Activated CD4-positive, alpha-beta T cell treated with anti-CD3 and anti-CD28 coated beads, Interleukin-2, amount 10 ng/mL, durations not matched to agents 24 days and 14 days (primary cell): ENCODE data around the gene GPSM1. TPM values are rescaled to one million over a fixed set of nuclear protein-coding genes. Genes with fewer than 3 reads are reported as not detected.
"Not testable (repeated sequence)": the region's sequence is repeated elsewhere in the genome, so short reads cannot be mapped to it uniquely, and the experiment has no call there.

ENCODE experiments used
- DNase-seq: peaks from one replicate; pipeline ENCODE4 v3.0.0; 2022
- H3K27ac Mint-ChIP-seq: one replicate; pipeline ENCODE4 v1.8.0; 2022; ENCODE audit warnings: mild to moderate bottlenecking, mixed read lengths
- H3K27me3 Mint-ChIP-seq: one replicate; pipeline ENCODE4 v1.8.0; 2022; ENCODE audit warnings: mixed read lengths
- H3K36me3 Mint-ChIP-seq: one replicate; pipeline ENCODE4 v1.8.0; 2022; ENCODE audit warnings: low read depth, mild to moderate bottlenecking, mixed read lengths
- H3K4me1 Mint-ChIP-seq: one replicate; pipeline ENCODE4 v1.8.0; 2021; ENCODE audit warnings: mixed read lengths
- H3K4me3 Mint-ChIP-seq: one replicate; pipeline ENCODE4 v1.8.0; 2022; ENCODE audit warnings: mild to moderate bottlenecking, moderate library complexity, mixed read lengths
- H3K9me3 Mint-ChIP-seq: one replicate; pipeline ENCODE4 v1.8.0; 2021; ENCODE audit warnings: mixed read lengths
- intact Hi-C: fragments of 100-400 bp; cut with micrococcal nuclease; formaldehyde crosslinking; loops from one replicate; pipeline ENCODE4 v1.15.1; 2023
- total RNA-seq: library from RNA; stranded (reverse); gene quantifications from 2 replicates; pipeline ENCODE4 v1.2.3, GENCODE V29; 2022

Gene GPSM1
- total RNA-seq, 1 donor from 2014 or later, result 19.2 TPM

DNA sequence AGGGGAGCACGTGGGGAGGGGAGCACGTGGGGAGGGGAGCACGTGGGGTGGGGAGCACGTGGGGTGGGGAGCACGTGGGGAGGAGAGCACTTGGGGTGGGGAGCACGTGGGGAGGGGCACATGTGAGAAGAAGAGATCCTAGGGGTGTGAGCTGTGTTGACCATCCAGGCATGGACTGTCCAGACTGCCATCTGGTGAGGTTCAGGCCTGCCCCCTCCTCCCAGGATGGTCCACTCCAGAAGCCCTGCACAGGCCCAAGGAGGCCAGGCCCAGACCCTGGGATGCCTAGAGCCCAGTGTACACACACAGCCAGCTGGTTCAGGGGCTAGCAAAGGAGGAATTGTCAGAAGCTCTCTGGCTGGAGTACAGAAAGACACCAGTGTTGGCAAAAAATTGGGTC is 70.3 kb downstream of the GPSM1 start:
- H3K36me3 Mint-ChIP-seq, result peaks cover 43% of the 10 kb centered on the region
- peaks cover 21% of the 10 kb centered on the region for H3K4me1 Mint-ChIP-seq

GRCh38 chr9:136398286-136398685 is 70.9 kb downstream of the GPSM1 start:
- intact Hi-C loops, result no loop called here
- no peak for DNase-seq
- peak overlapping the region; percentile 94 for H3K4me3 Mint-ChIP-seq
- H3K36me3 Mint-ChIP-seq, result peaks cover 44% of the 10 kb centered on the region
- no peak overlapping the region for H3K27ac Mint-ChIP-seq
- H3K27me3 Mint-ChIP-seq, result no peaks in the 10 kb centered on the region
- H3K4me1 Mint-ChIP-seq, result peaks cover 21% of the 10 kb centered on the region
- H3K9me3 Mint-ChIP-seq, result no peaks in the 10 kb centered on the region

More for the DNA sequence above, 70.3 kb downstream of the GPSM1 start:
- H3K4me3 Mint-ChIP-seq, result no peak overlapping the region
- no peak overlapping the region for H3K27ac Mint-ChIP-seq
- intact Hi-C loops, result no loop called here
- H3K9me3 Mint-ChIP-seq, result no peaks in the 10 kb centered on the region
- no peaks in the 10 kb centered on the region for H3K27me3 Mint-ChIP-seq
- DNase-seq, result no peak

DNA sequence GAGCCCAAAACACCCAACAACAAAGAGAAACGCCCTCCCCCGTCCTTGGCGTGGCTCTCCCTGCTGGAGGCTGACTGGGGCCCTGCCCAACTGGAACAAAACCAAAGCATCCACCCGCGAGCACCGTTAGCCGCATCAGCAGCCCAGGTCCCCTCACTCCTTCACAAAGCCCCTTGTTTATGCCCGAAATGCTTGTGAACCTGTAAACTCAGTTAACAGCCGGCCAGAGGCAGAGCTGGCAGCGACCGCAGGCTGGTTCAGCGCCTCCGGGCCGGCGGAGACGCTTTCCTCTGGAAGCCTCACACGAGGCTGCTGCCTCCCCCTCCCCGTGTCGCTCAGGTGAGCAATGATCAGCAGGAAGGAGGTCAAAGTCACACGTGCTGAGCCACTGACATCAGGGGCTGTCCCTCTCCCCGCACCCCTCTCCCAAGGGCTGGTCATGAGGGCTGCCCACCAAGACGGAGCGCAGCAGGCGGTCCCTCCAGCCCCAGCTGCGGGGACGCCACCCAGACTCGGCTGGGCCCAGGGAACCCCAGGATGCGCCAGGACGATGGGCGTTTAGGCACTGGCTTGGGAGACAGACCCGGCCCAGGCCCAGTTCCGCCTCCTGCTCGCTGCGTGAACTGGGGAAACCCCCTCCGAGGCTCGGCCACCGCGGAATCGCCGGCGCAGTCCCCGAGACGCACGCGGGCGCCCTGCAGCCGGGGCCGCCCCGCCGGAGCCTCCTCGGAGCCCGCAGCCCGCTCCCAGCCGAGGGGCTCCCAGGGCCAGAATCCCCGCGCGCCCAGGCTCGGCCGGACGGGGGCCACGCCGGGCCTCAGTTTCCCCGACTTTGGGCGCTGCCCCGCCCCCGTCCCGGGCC is 72.1 kb downstream of the GPSM1 start:
- H3K4me3 Mint-ChIP-seq, result peak overlapping the region; percentile 94
- peaks cover 33% of the 10 kb centered on the region for H3K4me1 Mint-ChIP-seq
- no peaks in the 10 kb centered on the region for H3K27me3 Mint-ChIP-seq
- no peaks in the 10 kb centered on the region for H3K9me3 Mint-ChIP-seq
- intact Hi-C loops, result loop anchor here (1.0 to 5.0 kb wide), 4 partner anchors 11 to 87 kb away; partner anchors contain the start of genes DNLZ, ENTR1, PMPCA and SEC16A
- peak; percentile 82 for DNase-seq
- H3K27ac Mint-ChIP-seq, result peak overlapping the region; percentile 86
- peaks cover 48% of the 10 kb centered on the region for H3K36me3 Mint-ChIP-seq

GRCh38 chr9:136400038-136400834 is 72.9 kb downstream of the GPSM1 start, which contains the start of gene SNAPC4:
Gene SNAPC4, minus strand, starts transcription at chr9:136400170. Its CDS starts 1,742 bp downstream, at chr9:136398428.
- peaks cover 52% of the 10 kb centered on the region for H3K36me3 Mint-ChIP-seq
- peak within 1 kb of the TSS; percentile 86 for H3K27ac Mint-ChIP-seq
- no peaks in the 10 kb centered on the region for H3K9me3 Mint-ChIP-seq
- H3K4me3 Mint-ChIP-seq, result peak within 1 kb of the TSS; percentile 94
- intact Hi-C loops, result loop anchor here (1.0 to 5.0 kb wide), 4 partner anchors 10 to 88 kb away; partner anchors contain the start of genes DNLZ, ENTR1, PMPCA and SEC16A
- DNase-seq, result peak; percentile 97
- H3K4me1 Mint-ChIP-seq, result peaks cover 40% of the 10 kb centered on the region
- H3K27me3 Mint-ChIP-seq, result no peaks in the 10 kb centered on the region

- Mint-ChIP-seq H3K27ac (peak overlapping the region; percentile 15), H3K9me3 (no peaks in the 10 kb centered on the region), H3K27me3 (no peaks in the 10 kb centered on the region), H3K36me3 (peaks cover 57% of the 10 kb centered on the region), H3K4me1 (peaks cover 43% of the 10 kb centered on the region), H3K4me3 (peak overlapping the region; percentile 23)
- intact Hi-C loops, result loop anchor here (5.0 kb wide), 1 partner anchor 81 kb away; the partner anchor contains the start of gene SEC16A
- DNase-seq, result no peak
These were observed 74.0 kb downstream of the GPSM1 start for GRCh38 chr9:136401173-136401922.

GRCh38 chr9:136402067-136402466 is 74.7 kb downstream of the GPSM1 start:
- Mint-ChIP-seq H3K27ac (peak overlapping the region; percentile 53), H3K9me3 (no peaks in the 10 kb centered on the region), H3K4me1 (peaks cover 43% of the 10 kb centered on the region), H3K4me3 (no peak overlapping the region), H3K36me3 (peaks cover 54% of the 10 kb centered on the region), H3K27me3 (no peaks in the 10 kb centered on the region)
- DNase-seq, result no peak
- intact Hi-C loops, result loop anchor here (2.0 to 5.0 kb wide), 2 partner anchors 17 to 80 kb away; partner anchors contain the start of gene SEC16A

DNA sequence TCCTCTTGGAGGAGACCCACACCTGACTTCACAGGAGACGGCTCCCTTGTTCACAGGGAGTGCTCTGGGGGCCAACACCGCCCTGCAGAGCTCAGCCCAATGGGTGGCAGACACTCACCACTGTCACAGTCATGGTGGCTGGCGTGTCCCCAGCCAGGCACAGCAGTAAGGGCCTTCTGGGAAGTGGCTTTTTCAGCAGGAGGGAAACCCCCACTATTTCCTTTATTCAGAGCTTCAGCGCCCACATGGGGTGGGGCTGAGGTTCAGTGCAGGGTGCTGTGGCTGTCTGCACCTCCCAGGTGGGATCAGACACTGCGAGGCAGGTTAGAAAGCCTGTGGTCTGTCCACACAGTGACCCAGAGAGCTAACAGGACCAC is 76.2 kb downstream of the GPSM1 start:
- DNase-seq, result peak; percentile 92
- H3K4me3 Mint-ChIP-seq, result peak overlapping the region; percentile 80
- peak overlapping the region; percentile 86 for H3K27ac Mint-ChIP-seq
- no peaks in the 10 kb centered on the region for H3K9me3 Mint-ChIP-seq
- H3K27me3 Mint-ChIP-seq, result no peaks in the 10 kb centered on the region
- peaks cover 55% of the 10 kb centered on the region for H3K36me3 Mint-ChIP-seq
- intact Hi-C loops, result loop anchor here (2.0 to 5.0 kb wide), 2 partner anchors 19 to 79 kb away; partner anchors contain the start of gene SEC16A
- H3K4me1 Mint-ChIP-seq, result peaks cover 44% of the 10 kb centered on the region

DNA sequence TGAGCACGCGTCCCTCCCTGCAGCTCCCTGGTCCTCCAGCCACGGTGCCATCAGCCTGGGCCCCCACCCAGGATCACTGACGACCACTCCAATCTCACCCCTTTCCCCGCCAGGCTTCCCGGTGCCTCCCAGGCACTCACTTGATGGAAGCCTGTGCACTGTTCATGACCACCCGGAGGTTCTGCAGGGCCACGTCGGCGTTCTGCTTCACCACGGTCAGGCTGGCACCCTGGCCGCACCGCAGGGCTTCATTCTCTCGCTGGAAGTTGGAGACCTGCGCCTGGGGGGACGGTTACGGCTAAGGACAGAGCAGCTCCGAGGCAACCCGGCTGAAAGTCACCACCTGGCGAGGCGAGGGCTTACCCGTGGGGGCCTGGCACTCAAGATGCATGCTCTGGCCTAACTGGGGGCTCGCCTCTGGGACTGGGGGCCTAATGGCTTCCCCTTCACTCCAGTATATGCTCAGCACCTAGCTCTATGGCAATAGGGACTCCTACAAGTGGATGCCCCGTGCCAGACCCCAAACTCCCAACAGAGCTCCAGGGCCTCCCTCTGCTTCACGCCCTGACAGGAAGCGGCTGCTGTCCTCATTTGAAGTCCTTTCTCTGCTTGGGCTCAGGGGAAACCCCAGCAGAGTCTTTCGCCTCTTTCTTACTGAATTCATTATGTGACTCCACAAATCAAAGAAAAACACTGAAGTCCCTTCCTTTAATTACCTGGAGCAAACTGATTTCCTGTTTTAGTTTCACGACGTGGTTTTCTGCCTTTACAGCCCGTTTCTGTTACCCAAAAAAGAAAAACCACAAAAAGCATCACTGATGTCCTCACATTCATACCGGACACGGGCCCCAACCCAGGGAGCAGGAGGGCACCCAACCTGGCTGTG is 76.8 kb downstream of the GPSM1 start:
- peak overlapping the region; percentile 86 for H3K27ac Mint-ChIP-seq
- intact Hi-C loops, result loop anchor here (2.0 to 5.0 kb wide), 2 partner anchors 19 to 78 kb away; partner anchors contain the start of gene SEC16A
- no peaks in the 10 kb centered on the region for H3K27me3 Mint-ChIP-seq
- H3K4me1 Mint-ChIP-seq, result peaks cover 44% of the 10 kb centered on the region
- DNase-seq, result peak; percentile 83
- H3K4me3 Mint-ChIP-seq, result peak overlapping the region; percentile 80
- H3K36me3 Mint-ChIP-seq, result peaks cover 53% of the 10 kb centered on the region
- no peaks in the 10 kb centered on the region for H3K9me3 Mint-ChIP-seq

DNA sequence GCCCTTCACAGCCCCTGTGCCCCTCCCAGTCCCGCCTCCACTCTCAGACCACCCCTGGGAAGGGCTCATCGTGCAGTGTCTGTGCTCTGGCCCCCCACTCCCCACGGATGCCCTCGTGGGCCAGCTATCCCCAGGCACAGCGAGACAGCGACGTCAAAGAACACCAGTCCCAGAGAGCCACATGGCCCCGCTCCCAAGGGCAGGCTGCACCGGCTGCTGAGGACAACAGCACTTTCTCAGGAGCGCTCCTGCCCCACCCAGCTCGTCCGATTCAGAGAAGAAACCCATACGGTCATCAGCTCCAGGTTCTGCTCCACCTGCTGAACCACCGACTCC is 77.4 kb downstream of the GPSM1 start:
- no peaks in the 10 kb centered on the region for H3K9me3 Mint-ChIP-seq
- no peak for DNase-seq
- H3K4me3 Mint-ChIP-seq, result peak overlapping the region; percentile 80
- peaks cover 48% of the 10 kb centered on the region for H3K4me1 Mint-ChIP-seq
- peak overlapping the region; percentile 86 for H3K27ac Mint-ChIP-seq
- intact Hi-C loops, result loop anchor here (5.0 kb wide), 1 partner anchor 78 kb away; the partner anchor contains the start of gene SEC16A
- peaks cover 53% of the 10 kb centered on the region for H3K36me3 Mint-ChIP-seq
- no peaks in the 10 kb centered on the region for H3K27me3 Mint-ChIP-seq

- Mint-ChIP-seq H3K36me3 (peaks cover 56% of the 10 kb centered on the region), H3K4me3 (no peak overlapping the region), H3K9me3 (no peaks in the 10 kb centered on the region), H3K4me1 (peaks cover 50% of the 10 kb centered on the region), H3K27ac (no peak overlapping the region), H3K27me3 (no peaks in the 10 kb centered on the region)
- no peak for DNase-seq
- intact Hi-C loops, result no loop called here
These were observed 78.1 kb downstream of the GPSM1 start for GRCh38 chr9:136405481-136405880.

DNA sequence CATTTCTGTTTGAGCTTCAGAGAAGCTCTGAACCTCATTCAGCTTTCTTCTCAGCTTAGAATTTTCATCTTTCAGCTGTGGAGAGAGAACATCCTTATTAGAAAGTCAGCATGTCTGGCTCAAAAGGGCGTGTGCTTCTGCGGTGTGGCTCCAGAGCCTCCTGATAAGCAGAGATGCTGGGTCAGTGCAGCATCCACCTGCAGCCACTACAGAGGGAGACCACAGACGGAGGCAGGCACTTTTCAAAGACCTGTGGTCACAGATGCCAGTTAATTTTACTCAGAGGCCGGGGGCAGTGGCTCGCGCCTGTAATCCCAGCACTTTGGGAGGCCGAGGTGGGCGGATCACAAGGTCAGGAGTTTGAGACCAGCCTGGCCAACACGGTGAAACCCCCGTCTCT is 78.6 kb downstream of the GPSM1 start:
- H3K4me3 Mint-ChIP-seq, intact Hi-C loops, H3K9me3 Mint-ChIP-seq, H3K27me3 Mint-ChIP-seq, H3K27ac Mint-ChIP-seq, DNase-seq: not testable (repeated sequence)
- Mint-ChIP-seq H3K4me1 (peaks cover 49% of the 10 kb centered on the region), H3K36me3 (peaks cover 56% of the 10 kb centered on the region)

GRCh38 chr9:136407061-136407460 is 79.7 kb downstream of the GPSM1 start:
- Mint-ChIP-seq H3K4me1 (peaks cover 52% of the 10 kb centered on the region), H3K36me3 (peaks cover 58% of the 10 kb centered on the region)
- H3K27me3 Mint-ChIP-seq, H3K4me3 Mint-ChIP-seq, H3K9me3 Mint-ChIP-seq, DNase-seq, H3K27ac Mint-ChIP-seq, intact Hi-C loops: not testable (repeated sequence)
